IMR-90 (cell line): ENCODE results near the gene TMEM38A. TPM values are rescaled to one million over a fixed set of nuclear protein-coding genes. Genes with fewer than 3 reads are reported as not detected.

Experiments
- ATAC-seq: fragments of 200-7000 bp; cut with Tn5 transposase; 2 replicates; pipeline ENCODE4 v1.9.1; 2020; ENCODE audit warnings: low read depth, mild to moderate bottlenecking, moderate library complexity
- BruUV-seq: library from RNA; stranded (reverse); fragments of 400-500 nt; replicated peaks from 2 replicates; lab custom pipeline; 2021; lab: Mats Ljungman, UMichigan
- CTCF ChIA-PET: fragments of 300-600 bp; formaldehyde crosslinking; extraction: SDS; loops from one replicate; lab custom pipeline; 2021; ENCODE audit warnings: antibody characterized with exemption; lab: Yijun Ruan, JAX
- POLR2A ChIA-PET: fragments of 300-600 bp; sonication (Branson Sonifier 250); formaldehyde crosslinking; loops from one replicate; lab custom pipeline; 2022; ENCODE audit warnings: antibody characterized with exemption; ENCODE audit not compliant: unreplicated experiment; lab: Charles Lee
- DNase-seq: peaks from one replicate; pipeline ENCODE4 v3.0.0; 2013
- H2AFZ ChIP-seq: replicated peaks from 2 replicates; pipeline ENCODE3; 2013; ENCODE audit warnings: low read length, mild to moderate bottlenecking; ENCODE audit not compliant: poor library complexity
- H2AK5ac ChIP-seq: 2 replicates; pipeline ENCODE4 v1.6.1; 2013; ENCODE audit warnings: low read depth, low read length, inconsistent platforms
- H2AK9ac ChIP-seq: replicated peaks from 2 replicates; pipeline ENCODE3; 2013; ENCODE audit warnings: mild to moderate bottlenecking, low read depth, low read length, moderate library complexity; ENCODE audit not compliant: poor library complexity
- H2BK120ac ChIP-seq: 2 replicates; pipeline ENCODE4 v1.6.1; 2013; ENCODE audit warnings: low read depth, low read length, inconsistent platforms
- H2BK15ac ChIP-seq: 3 replicates; pipeline ENCODE4 v1.6.1; 2013; ENCODE audit warnings: low read depth, low read length, inconsistent platforms
- H2BK20ac ChIP-seq: 2 replicates; pipeline ENCODE4 v1.6.1; 2013; ENCODE audit warnings: low read depth, mild to moderate bottlenecking, inconsistent platforms, low read length, moderate library complexity
- H2BK5ac ChIP-seq: 2 replicates; pipeline ENCODE4 v1.6.1; 2013; ENCODE audit warnings: mild to moderate bottlenecking, low read depth, low read length, inconsistent platforms; ENCODE audit not compliant: poor library complexity, severe bottlenecking
- H3K14ac ChIP-seq: replicated peaks from 2 replicates; pipeline ENCODE4 v1.6.1; 2013; ENCODE audit warnings: low read depth, low read length, inconsistent platforms
- H3K18ac ChIP-seq: 2 replicates; pipeline ENCODE4 v1.6.1; 2013; ENCODE audit warnings: low read depth, low read length, control low read depth
- H3K23ac ChIP-seq: 2 replicates; pipeline ENCODE4 v1.6.1; 2013; ENCODE audit warnings: low read depth, low read length, inconsistent platforms
- H3K27ac ChIP-seq: 2 replicates; pipeline ENCODE4 v1.5.1; 2013; ENCODE audit warnings: mild to moderate bottlenecking, control low read depth, low read length; ENCODE audit not compliant: insufficient read depth
- H3K27me3 ChIP-seq: 2 replicates; pipeline ENCODE4 v1.6.1; 2013; ENCODE audit warnings: low read length; ENCODE audit not compliant: control insufficient read depth, insufficient read depth
- H3K36me3 ChIP-seq: 2 replicates; pipeline ENCODE4 v1.6.1; 2013; ENCODE audit warnings: low read length, mixed read lengths; ENCODE audit not compliant: control insufficient read depth, insufficient read depth
- H3K4ac ChIP-seq: 2 replicates; pipeline ENCODE4 v1.6.1; 2013; ENCODE audit warnings: low read depth, low read length, inconsistent platforms
- H3K4me1 ChIP-seq: 2 replicates; pipeline ENCODE4 v1.6.1; 2013; ENCODE audit warnings: low read length, mixed read lengths; ENCODE audit not compliant: control insufficient read depth, insufficient read depth
- H3K4me2 ChIP-seq: 2 replicates; pipeline ENCODE4 v1.6.1; 2013; ENCODE audit warnings: low read depth, mild to moderate bottlenecking, control low read depth, low read length, moderate library complexity
- H3K4me3 ChIP-seq: 2 replicates; pipeline ENCODE4 v1.5.1; 2013; ENCODE audit warnings: low read depth, mild to moderate bottlenecking, control low read depth, low read length, moderate library complexity; ENCODE audit not compliant: insufficient read depth
- H3K56ac ChIP-seq: 2 replicates; pipeline ENCODE4 v1.6.1; 2013; ENCODE audit warnings: low read length, inconsistent platforms; ENCODE audit not compliant: insufficient read depth; ENCODE audit errors: extremely low read depth
- H3K79me1 ChIP-seq, 2 experiments: 2 replicates each; pipeline ENCODE4 v1.6.1; 2013; ENCODE audit warnings: low read length in 2 of 2, inconsistent platforms in 1 of 2, low read depth in 1 of 2
- H3K9ac ChIP-seq: 2 replicates; pipeline ENCODE4 v1.6.1; 2013; ENCODE audit warnings: low read depth, low read length, control low read depth
- H3K9me1 ChIP-seq: 2 replicates; pipeline ENCODE4 v1.6.1; 2013; ENCODE audit warnings: low read length, inconsistent platforms; ENCODE audit not compliant: insufficient read depth
- H3K9me3 ChIP-seq: 2 replicates; pipeline ENCODE4 v1.6.1; 2013; ENCODE audit warnings: low read length; ENCODE audit not compliant: control insufficient read depth, insufficient read depth
- H4K20me1 ChIP-seq: 2 replicates; pipeline ENCODE4 v1.6.1; 2013; ENCODE audit warnings: low read length, inconsistent platforms; ENCODE audit not compliant: insufficient read depth
- H4K5ac ChIP-seq: 2 replicates; pipeline ENCODE4 v1.6.1; 2013; ENCODE audit warnings: mild to moderate bottlenecking, low read depth, low read length, control low read depth
- H4K8ac ChIP-seq, 2 experiments: 2 replicates each; pipeline ENCODE4 v1.6.1; 2013; ENCODE audit warnings: low read depth in 2 of 2, low read length in 2 of 2, control low read depth in 1 of 2, inconsistent platforms in 1 of 2
- H4K91ac ChIP-seq: 2 replicates; pipeline ENCODE4 v1.6.1; 2013; ENCODE audit warnings: low read depth, low read length, inconsistent platforms; ENCODE audit not compliant: insufficient read depth
- BHLHE40 ChIP-seq: fragments of 150-350 bp; IDR thresholded peaks from 2 replicates; pipeline ENCODE4 v1.6.1; 2016; ENCODE audit warnings: mild to moderate bottlenecking, low read depth, low read length
- CEBPB ChIP-seq: IDR thresholded peaks from 2 replicates; pipeline ENCODE4 v1.6.1; 2012; ENCODE audit warnings: low read depth, low read length, improper control_type of control experiment
- CHD1 ChIP-seq: IDR thresholded peaks from 2 replicates; pipeline ENCODE4 v1.6.1; 2012; ENCODE audit warnings: low read depth, low read length, improper control_type of control experiment
- FOS ChIP-seq: fragments of 150-350 bp; IDR thresholded peaks from 2 replicates; pipeline ENCODE4 v1.6.1; 2016; ENCODE audit warnings: low read depth, low read length
- MAFK ChIP-seq: IDR thresholded peaks from 2 replicates; pipeline ENCODE4 v1.6.1; 2012; ENCODE audit warnings: low read depth, low read length, improper control_type of control experiment
- MAZ ChIP-seq: IDR thresholded peaks from 2 replicates; pipeline ENCODE4 v1.6.1; 2012; ENCODE audit warnings: low read depth, mild to moderate bottlenecking, low read length, improper control_type of control experiment, moderate library complexity, borderline replicate concordance
- MXI1 ChIP-seq: IDR thresholded peaks from 2 replicates; pipeline ENCODE4 v1.6.1; 2012; ENCODE audit warnings: low read depth, mild to moderate bottlenecking, low read length, moderate library complexity, borderline replicate concordance
- NFE2L2 ChIP-seq: fragments of 150-350 bp; IDR thresholded peaks from 2 replicates; pipeline ENCODE4 v1.6.1; 2016; ENCODE audit warnings: low read depth, mild to moderate bottlenecking, low read length
- POLR2A ChIP-seq: IDR thresholded peaks from 2 replicates; pipeline ENCODE4 v1.6.1; 2012; ENCODE audit warnings: mild to moderate bottlenecking, low read depth, low read length
- RAD21 ChIP-seq: IDR thresholded peaks from 2 replicates; pipeline ENCODE4 v1.6.1; 2012; ENCODE audit warnings: low read length, improper control_type of control experiment
- RCOR1 ChIP-seq: IDR thresholded peaks from 2 replicates; pipeline ENCODE4 v1.6.1; 2012; ENCODE audit warnings: mild to moderate bottlenecking, low read length, improper control_type of control experiment; ENCODE audit not compliant: insufficient replicate concordance
- RFX5 ChIP-seq: IDR thresholded peaks from 2 replicates; pipeline ENCODE4 v1.8.0; 2012; ENCODE audit warnings: low read depth, mild to moderate bottlenecking, low read length, moderate library complexity
- SMC3 ChIP-seq: fragments of 150-350 bp; IDR thresholded peaks from 2 replicates; pipeline ENCODE4 v1.6.1; 2016; ENCODE audit warnings: low read depth, mild to moderate bottlenecking, antibody characterized with exemption, low read length, moderate library complexity
- dilution Hi-C: fragments of 300-500 bp; cut with HindIII; formaldehyde crosslinking; loops from one replicate; pipeline ENCODE4 v1.14.3; 2018; ENCODE audit warnings: low sequenced_read_pairs; ENCODE audit not compliant: unreplicated experiment
- in situ Hi-C: fragments of 300-500 bp; cut with MboI; formaldehyde crosslinking; loops from 3 replicates; pipeline ENCODE4 v1.14.3; 2019; ENCODE audit warnings: low sequenced_read_pairs, inconsistent platforms, mixed read lengths
- intact Hi-C: fragments of 100-400 bp; cut with micrococcal nuclease; formaldehyde crosslinking; loops from 2 replicates; pipeline ENCODE4 v1.10.0; 2022
- polyA plus RNA-seq, 3 experiments: library from polyadenylated mRNA; depleted of rRNA; stranded (reverse); fragments of >200 nt; gene quantifications; 2 replicates each; pipeline ENCODE4 v1.2.3, GENCODE V29; 2012; ENCODE audit warnings: low replicate concordance in 1 of 3
- total RNA-seq: library from RNA; depleted of rRNA; stranded (reverse); fragments of >200 nt; gene quantifications from 2 replicates; pipeline ENCODE4 v1.2.3, GENCODE V29; 2012
- TF ChIP-seq, protein P1 (sequence below): fragments of 150-350 bp; IDR thresholded peaks from 2 replicates; pipeline ENCODE4 v1.6.1; 2017; ENCODE audit warnings: mild to moderate bottlenecking, antibody characterized with exemption, low read length, low read depth
- TF ChIP-seq, protein P2 (sequence below): conservative IDR thresholded peaks from 2 replicates; pipeline ENCODE4 v1.5.1; 2012; ENCODE audit warnings: mild to moderate bottlenecking, low read depth, low read length, improper control_type of control experiment
- TF ChIP-seq, protein P3 (sequence below): fragments of 150-350 bp; IDR thresholded peaks from 2 replicates; pipeline ENCODE4 v1.6.1; 2016; ENCODE audit warnings: low read depth, mild to moderate bottlenecking, low read length, moderate library complexity, borderline replicate concordance

Gene TMEM38A
- total and polyA plus RNA-seq, 2 of the 4 experiments (the other 2 are of a cell fraction), result 1.3 to 2.0 TPM

DNA sequence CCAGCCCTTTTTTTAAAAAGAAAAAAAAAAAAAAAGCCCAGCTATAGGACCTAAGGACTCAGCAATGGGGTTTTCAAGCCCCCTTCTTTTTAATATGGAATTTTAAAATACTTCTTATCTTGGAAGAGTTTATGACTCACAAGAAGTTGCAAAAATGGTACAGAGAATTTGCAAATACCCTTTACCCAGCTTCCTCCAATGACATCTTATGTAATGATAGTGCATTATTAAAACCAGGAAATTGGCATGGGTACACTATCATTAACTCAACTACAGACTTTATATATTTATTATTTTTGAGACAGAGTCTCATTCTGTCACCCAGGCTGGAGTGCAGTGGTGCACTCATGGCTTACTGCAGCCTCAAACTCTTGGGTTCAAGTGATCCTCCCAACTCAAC lies 16.1 kb downstream of the TMEM38A start:
- Histone ChIP-seq H3K4me1 (no peaks in the 10 kb centered on the region), H3K79me1 (no peaks in the 10 kb centered on the region), H2BK5ac (no peak overlapping the region), H4K5ac (no peak overlapping the region), H3K27ac (no peak overlapping the region), H4K8ac (no peak overlapping the region), H2BK15ac (no peak overlapping the region), H3K23ac (no peak overlapping the region), H4K91ac (no peak overlapping the region), H3K18ac (no peak overlapping the region), H2AK9ac (no peak overlapping the region), H2BK20ac (no peak overlapping the region), H2AFZ (no peak overlapping the region), H3K14ac (no peak overlapping the region), H3K4ac (no peak overlapping the region), H3K9me1 (peaks cover 3% of the 10 kb centered on the region; the same call in 1 of the 2 replicates), H3K36me3 (no peaks in the 10 kb centered on the region; the same call in 1 of the 2 replicates), H2AK5ac (no peak overlapping the region), H3K56ac (no peak overlapping the region), H3K4me2 (no peak overlapping the region), H3K9ac (no peak overlapping the region), H3K9me3 (no peaks in the 10 kb centered on the region), H2BK120ac (no peak overlapping the region), H4K20me1 (no peaks in the 10 kb centered on the region), H3K27me3 (no peaks in the 10 kb centered on the region), H3K4me3 (no peak overlapping the region)
- TF ChIP-seq RCOR1 (no peak), RAD21 (no peak), MAFK (no peak), CEBPB (no peak), SMC3 (no peak), RFX5 (no peak), FOS (no peak), BHLHE40 (no peak), MXI1 (no peak), MAZ (no peak), POLR2A (no peak), CHD1 (no peak), NFE2L2 (no peak)
- TF ChIP-seq, protein P1, sequence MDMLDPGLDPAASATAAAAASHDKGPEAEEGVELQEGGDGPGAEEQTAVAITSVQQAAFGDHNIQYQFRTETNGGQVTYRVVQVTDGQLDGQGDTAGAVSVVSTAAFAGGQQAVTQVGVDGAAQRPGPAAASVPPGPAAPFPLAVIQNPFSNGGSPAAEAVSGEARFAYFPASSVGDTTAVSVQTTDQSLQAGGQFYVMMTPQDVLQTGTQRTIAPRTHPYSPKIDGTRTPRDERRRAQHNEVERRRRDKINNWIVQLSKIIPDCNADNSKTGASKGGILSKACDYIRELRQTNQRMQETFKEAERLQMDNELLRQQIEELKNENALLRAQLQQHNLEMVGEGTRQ, result no peak
- TF ChIP-seq, protein P2, sequence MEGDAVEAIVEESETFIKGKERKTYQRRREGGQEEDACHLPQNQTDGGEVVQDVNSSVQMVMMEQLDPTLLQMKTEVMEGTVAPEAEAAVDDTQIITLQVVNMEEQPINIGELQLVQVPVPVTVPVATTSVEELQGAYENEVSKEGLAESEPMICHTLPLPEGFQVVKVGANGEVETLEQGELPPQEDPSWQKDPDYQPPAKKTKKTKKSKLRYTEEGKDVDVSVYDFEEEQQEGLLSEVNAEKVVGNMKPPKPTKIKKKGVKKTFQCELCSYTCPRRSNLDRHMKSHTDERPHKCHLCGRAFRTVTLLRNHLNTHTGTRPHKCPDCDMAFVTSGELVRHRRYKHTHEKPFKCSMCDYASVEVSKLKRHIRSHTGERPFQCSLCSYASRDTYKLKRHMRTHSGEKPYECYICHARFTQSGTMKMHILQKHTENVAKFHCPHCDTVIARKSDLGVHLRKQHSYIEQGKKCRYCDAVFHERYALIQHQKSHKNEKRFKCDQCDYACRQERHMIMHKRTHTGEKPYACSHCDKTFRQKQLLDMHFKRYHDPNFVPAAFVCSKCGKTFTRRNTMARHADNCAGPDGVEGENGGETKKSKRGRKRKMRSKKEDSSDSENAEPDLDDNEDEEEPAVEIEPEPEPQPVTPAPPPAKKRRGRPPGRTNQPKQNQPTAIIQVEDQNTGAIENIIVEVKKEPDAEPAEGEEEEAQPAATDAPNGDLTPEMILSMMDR, result no peak
- TF ChIP-seq, protein P3, sequence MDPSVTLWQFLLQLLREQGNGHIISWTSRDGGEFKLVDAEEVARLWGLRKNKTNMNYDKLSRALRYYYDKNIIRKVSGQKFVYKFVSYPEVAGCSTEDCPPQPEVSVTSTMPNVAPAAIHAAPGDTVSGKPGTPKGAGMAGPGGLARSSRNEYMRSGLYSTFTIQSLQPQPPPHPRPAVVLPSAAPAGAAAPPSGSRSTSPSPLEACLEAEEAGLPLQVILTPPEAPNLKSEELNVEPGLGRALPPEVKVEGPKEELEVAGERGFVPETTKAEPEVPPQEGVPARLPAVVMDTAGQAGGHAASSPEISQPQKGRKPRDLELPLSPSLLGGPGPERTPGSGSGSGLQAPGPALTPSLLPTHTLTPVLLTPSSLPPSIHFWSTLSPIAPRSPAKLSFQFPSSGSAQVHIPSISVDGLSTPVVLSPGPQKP, result no peak
- no peak for ATAC-seq
- ChIA-PET POLR2A (no interaction called here), CTCF (no interaction called here)
- dilution Hi-C loops (no loop called here), in situ Hi-C loops (no loop called here), intact Hi-C loops (no loop called here)
- DNase-seq, result no peak
- BruUV-seq, result no TSS peak
